HUES48 (cell line): ENCODE data around the gene FDX1.

Source experiments
- H3K27ac ChIP-seq: one replicate; pipeline ENCODE4 v1.7.0; 2013; ENCODE audit warnings: low read depth, low read length, inconsistent platforms
- H3K27me3 ChIP-seq: 2 replicates; pipeline ENCODE4 v1.6.1; 2013; ENCODE audit warnings: mild to moderate bottlenecking, low read length; ENCODE audit not compliant: control insufficient read depth, insufficient read depth
- H3K36me3 ChIP-seq: 2 replicates; pipeline ENCODE4 v1.6.1; 2013; ENCODE audit warnings: low read length; ENCODE audit not compliant: control insufficient read depth, insufficient read depth
- H3K4me1 ChIP-seq: 2 replicates; pipeline ENCODE4 v1.6.1; 2013; ENCODE audit warnings: mild to moderate bottlenecking, low read length; ENCODE audit not compliant: control insufficient read depth, insufficient read depth
- H3K4me3 ChIP-seq: 2 replicates; pipeline ENCODE4 v1.5.1; 2013; ENCODE audit warnings: mild to moderate bottlenecking, low read depth, low read length
- H3K9ac ChIP-seq: 2 replicates; pipeline ENCODE4 v1.6.1; 2013; ENCODE audit warnings: mild to moderate bottlenecking, low read depth, low read length, moderate library complexity
- H3K9me3 ChIP-seq: 2 replicates; pipeline ENCODE4 v1.6.1; 2013; ENCODE audit warnings: low read length; ENCODE audit not compliant: control insufficient read depth, insufficient read depth

FDX1 gene

GRCh38 chr11:110512026-110512425 is 82.3 kb downstream of the FDX1 start:
- H3K27me3 ChIP-seq: no peaks in the 10 kb centered on the region
- H3K4me3 ChIP-seq: no peak overlapping the region

GRCh38 chr11:110513259-110513801 is 83.6 kb downstream of the FDX1 start:
- no peaks in the 10 kb centered on the region for H3K4me1 ChIP-seq
- H3K9ac ChIP-seq: no peak overlapping the region
- H3K27ac ChIP-seq: no peak overlapping the region
- H3K27me3 ChIP-seq: no peaks in the 10 kb centered on the region
- no peaks in the 10 kb centered on the region; the same call in 1 of the 2 replicates for H3K9me3 ChIP-seq
- H3K36me3 ChIP-seq: no peaks in the 10 kb centered on the region
- no peak overlapping the region for H3K4me3 ChIP-seq

More at GRCh38 chr11:110512026-110512425, 82.3 kb downstream of the FDX1 start:
- no peaks in the 10 kb centered on the region for H3K36me3 ChIP-seq
- no peaks in the 10 kb centered on the region for H3K4me1 ChIP-seq
- H3K27ac ChIP-seq: no peak overlapping the region
- H3K9me3 ChIP-seq: no peaks in the 10 kb centered on the region
- no peak overlapping the region for H3K9ac ChIP-seq

- H3K9me3 ChIP-seq: no peaks in the 10 kb centered on the region; the same call in 1 of the 2 replicates
- no peaks in the 10 kb centered on the region; the same call in 1 of the 2 replicates for H3K4me1 ChIP-seq
- H3K27me3 ChIP-seq: no peaks in the 10 kb centered on the region
- H3K27ac ChIP-seq: no peak overlapping the region
- no peak overlapping the region for H3K4me3 ChIP-seq
- H3K9ac ChIP-seq: no peak overlapping the region
- H3K36me3 ChIP-seq: no peaks in the 10 kb centered on the region
Observed at GRCh38 chr11:110513846-110514437, 84.2 kb downstream of the FDX1 start.
